Endothelial cell (in vitro differentiated cells): ENCODE measurements around the gene SLC24A3. TPM values are rescaled to one million over a fixed set of nuclear protein-coding genes. Genes with fewer than 3 reads are reported as not detected.
A peak's percentile ranks its signal among the peaks of the same experiment; 100 is the strongest.

Experiments
- DNase-seq: peaks from one replicate; pipeline ENCODE4 v3.0.0; 2021; ENCODE audit warnings: low spot score
- H3K27ac Mint-ChIP-seq: one replicate; pipeline ENCODE4 v1.8.0; 2021; ENCODE audit warnings: mixed read lengths, inconsistent platforms; ENCODE audit not compliant: unreplicated experiment
- H3K27me3 Mint-ChIP-seq: one replicate; pipeline ENCODE4 v1.8.0; 2021; ENCODE audit warnings: mild to moderate bottlenecking, moderate library complexity, mixed read lengths, inconsistent platforms; ENCODE audit not compliant: unreplicated experiment
- H3K36me3 Mint-ChIP-seq: one replicate; pipeline ENCODE4 v1.8.0; 2021; ENCODE audit warnings: mild to moderate bottlenecking, low read depth, mixed read lengths, inconsistent platforms; ENCODE audit not compliant: unreplicated experiment
- H3K4me1 Mint-ChIP-seq: one replicate; pipeline ENCODE4 v1.8.0; 2021; ENCODE audit warnings: mild to moderate bottlenecking, mixed read lengths, inconsistent platforms; ENCODE audit not compliant: unreplicated experiment
- H3K4me3 Mint-ChIP-seq: one replicate; pipeline ENCODE4 v1.8.0; 2021; ENCODE audit warnings: mild to moderate bottlenecking, mixed read lengths, inconsistent platforms; ENCODE audit not compliant: unreplicated experiment
- H3K9me3 Mint-ChIP-seq: one replicate; pipeline ENCODE4 v1.8.0; 2021; ENCODE audit warnings: mixed read lengths, inconsistent platforms; ENCODE audit not compliant: unreplicated experiment
- total RNA-seq: library from RNA; stranded (reverse); fragmentation: NEBNext Ultra II Directional; extraction: Animal tissue kit (Norgen Biotek cat#: 25700); gene quantifications from one replicate; pipeline ENCODE4 v1.2.1, GENCODE V29; 2021; ENCODE audit not compliant: unreplicated experiment
- TF ChIP-seq, protein P1 (sequence below): fragments of 200-600 bp; sonication (generic); IDR thresholded peaks from one replicate; pipeline ENCODE4 v1.5.0; 2021; ENCODE audit warnings: antibody characterized with exemption; ENCODE audit not compliant: unreplicated experiment

The SLC24A3 gene
- total RNA-seq, 1 donor from 2014 or later, result 0.15 TPM

DNA sequence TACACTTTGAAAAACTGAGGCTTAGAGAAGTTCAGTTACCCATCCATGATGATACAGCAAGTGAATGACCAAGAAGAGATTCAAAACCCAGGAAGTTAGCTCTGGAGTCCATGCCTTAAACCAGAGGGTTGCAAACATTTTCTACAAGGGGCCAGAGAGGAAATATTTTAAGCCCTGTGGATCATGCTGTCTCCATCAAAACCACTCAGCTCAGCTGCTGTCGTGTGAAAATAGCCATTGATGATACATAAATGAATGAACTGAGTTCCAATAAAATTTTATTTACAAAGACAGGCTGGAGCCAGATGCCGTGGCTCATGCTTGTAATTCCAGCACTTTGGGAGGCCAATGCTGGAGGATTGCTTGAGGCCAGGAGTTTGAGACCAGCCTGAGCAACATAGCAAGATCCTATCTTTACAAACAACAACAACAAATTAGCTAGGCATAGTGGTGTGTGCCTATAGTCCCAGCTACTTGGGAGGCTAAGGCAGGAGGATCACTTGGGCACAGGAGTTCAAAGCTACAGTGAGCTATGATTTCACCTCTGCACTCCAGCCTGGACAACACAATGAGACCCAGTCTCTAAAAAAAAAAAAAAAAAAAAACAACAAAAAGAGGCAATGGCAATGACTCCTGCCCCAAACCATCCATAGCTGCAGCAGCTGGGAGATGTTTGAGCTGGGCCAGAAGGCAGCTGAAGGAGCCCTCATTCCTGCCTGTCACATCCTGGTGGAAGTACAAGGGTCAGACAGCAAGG lies 501.6 kb downstream of the SLC24A3 start:
- no peaks in the 10 kb centered on the region for H3K4me1 Mint-ChIP-seq
- no peak for DNase-seq
- H3K4me3 Mint-ChIP-seq, result no peak overlapping the region
- H3K9me3 Mint-ChIP-seq, result no peaks in the 10 kb centered on the region
- peaks cover 7% of the 10 kb centered on the region for H3K27me3 Mint-ChIP-seq
- TF ChIP-seq, protein P1, sequence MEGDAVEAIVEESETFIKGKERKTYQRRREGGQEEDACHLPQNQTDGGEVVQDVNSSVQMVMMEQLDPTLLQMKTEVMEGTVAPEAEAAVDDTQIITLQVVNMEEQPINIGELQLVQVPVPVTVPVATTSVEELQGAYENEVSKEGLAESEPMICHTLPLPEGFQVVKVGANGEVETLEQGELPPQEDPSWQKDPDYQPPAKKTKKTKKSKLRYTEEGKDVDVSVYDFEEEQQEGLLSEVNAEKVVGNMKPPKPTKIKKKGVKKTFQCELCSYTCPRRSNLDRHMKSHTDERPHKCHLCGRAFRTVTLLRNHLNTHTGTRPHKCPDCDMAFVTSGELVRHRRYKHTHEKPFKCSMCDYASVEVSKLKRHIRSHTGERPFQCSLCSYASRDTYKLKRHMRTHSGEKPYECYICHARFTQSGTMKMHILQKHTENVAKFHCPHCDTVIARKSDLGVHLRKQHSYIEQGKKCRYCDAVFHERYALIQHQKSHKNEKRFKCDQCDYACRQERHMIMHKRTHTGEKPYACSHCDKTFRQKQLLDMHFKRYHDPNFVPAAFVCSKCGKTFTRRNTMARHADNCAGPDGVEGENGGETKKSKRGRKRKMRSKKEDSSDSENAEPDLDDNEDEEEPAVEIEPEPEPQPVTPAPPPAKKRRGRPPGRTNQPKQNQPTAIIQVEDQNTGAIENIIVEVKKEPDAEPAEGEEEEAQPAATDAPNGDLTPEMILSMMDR, result no peak
- no peak overlapping the region for H3K27ac Mint-ChIP-seq
- H3K36me3 Mint-ChIP-seq, result peaks cover 3% of the 10 kb centered on the region

DNA sequence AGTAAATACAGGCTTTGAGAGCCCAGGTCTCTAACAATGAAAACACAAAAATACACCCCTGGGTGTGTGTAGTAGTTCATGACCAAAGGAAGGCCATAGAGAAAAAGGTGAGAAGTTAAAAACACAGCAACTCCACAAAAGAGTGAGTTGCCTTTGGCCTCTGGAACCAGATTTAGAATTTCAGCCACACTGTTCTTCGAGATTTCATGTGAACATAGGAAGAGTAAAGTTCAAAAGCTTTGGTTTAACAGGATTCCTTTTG lies 502.1 kb downstream of the SLC24A3 start:
- Mint-ChIP-seq H3K4me1 (no peaks in the 10 kb centered on the region), H3K9me3 (no peaks in the 10 kb centered on the region), H3K27me3 (peaks cover 7% of the 10 kb centered on the region), H3K4me3 (no peak overlapping the region), H3K36me3 (peaks cover 4% of the 10 kb centered on the region), H3K27ac (no peak overlapping the region)
- no peak for DNase-seq
- TF ChIP-seq, protein P1, result no peak

DNA sequence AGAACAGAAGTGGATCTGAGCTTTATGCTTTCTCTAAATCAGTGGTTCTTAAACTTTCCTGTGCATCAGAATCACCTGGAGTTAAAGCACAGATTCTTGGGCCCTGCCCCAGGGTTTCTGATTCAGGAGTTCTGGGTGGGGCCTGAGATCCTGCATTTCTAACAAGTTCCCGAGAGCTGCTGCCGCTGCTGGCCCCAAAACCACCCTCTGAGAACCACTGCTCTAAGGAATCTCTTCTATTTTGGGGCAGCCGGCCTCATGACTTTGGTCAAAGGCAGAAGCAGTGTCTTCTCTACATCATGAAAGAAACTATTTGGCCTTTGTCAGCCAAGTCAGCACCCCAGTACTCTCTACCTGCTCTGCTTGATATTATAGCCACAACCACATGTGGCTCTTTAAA lies 503.5 kb downstream of the SLC24A3 start:
- H3K4me3 Mint-ChIP-seq, result no peak overlapping the region
- TF ChIP-seq, protein P1, result no peak
- H3K27me3 Mint-ChIP-seq, result peaks cover 6% of the 10 kb centered on the region
- no peak overlapping the region for H3K27ac Mint-ChIP-seq
- DNase-seq, result no peak
- H3K9me3 Mint-ChIP-seq, result no peaks in the 10 kb centered on the region
- peaks cover 8% of the 10 kb centered on the region for H3K36me3 Mint-ChIP-seq
- no peaks in the 10 kb centered on the region for H3K4me1 Mint-ChIP-seq

DNA sequence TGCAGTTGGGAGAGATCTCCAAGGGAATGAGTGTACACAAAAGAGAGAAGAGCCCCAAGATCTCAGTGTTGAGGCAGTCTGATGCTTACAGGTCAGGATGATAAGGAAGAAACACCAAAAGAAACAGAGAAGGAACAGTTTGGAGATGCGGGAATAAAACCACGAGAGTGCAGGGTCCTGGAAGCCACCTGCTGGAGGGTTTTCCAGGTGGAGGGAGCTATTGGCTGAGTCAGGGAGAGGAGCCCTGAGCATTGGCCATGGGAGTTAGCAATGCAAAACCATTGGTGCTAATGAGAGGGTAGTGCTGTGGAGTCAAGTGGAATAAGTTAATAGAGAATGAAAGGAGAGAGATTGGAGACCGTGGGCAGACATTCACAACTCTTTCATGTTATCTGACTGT lies 506.4 kb downstream of the SLC24A3 start:
- TF ChIP-seq, protein P1, result no peak
- peak overlapping the region; percentile 25 for H3K27ac Mint-ChIP-seq
- H3K4me3 Mint-ChIP-seq, result no peak overlapping the region
- peaks cover 8% of the 10 kb centered on the region for H3K36me3 Mint-ChIP-seq
- H3K4me1 Mint-ChIP-seq, result no peaks in the 10 kb centered on the region
- no peaks in the 10 kb centered on the region for H3K9me3 Mint-ChIP-seq
- H3K27me3 Mint-ChIP-seq, result peaks cover 3% of the 10 kb centered on the region
- DNase-seq, result no peak

DNA sequence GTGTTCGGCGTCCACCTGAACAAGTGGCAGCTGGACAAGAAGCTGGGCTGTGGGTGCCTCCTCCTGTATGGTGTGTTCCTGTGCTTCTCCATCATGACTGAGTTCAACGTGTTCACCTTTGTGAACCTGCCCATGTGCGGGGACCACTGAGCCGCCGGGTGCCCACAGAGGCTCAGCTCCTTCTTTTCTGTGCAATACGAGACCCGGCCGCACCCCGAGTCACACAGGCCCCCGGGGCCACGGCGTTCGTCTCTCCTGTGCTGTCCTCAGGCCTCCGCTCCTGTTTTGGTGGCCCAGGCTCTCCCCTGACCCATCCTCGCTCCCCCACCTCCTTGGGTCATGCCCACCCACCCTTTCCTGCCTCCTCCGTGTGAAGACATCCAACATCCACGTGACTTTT lies 508.5 kb downstream of the SLC24A3 start:
- peaks cover 3% of the 10 kb centered on the region for H3K27me3 Mint-ChIP-seq
- H3K36me3 Mint-ChIP-seq, result peaks cover 8% of the 10 kb centered on the region
- no peak overlapping the region for H3K4me3 Mint-ChIP-seq
- no peak overlapping the region for H3K27ac Mint-ChIP-seq
- H3K9me3 Mint-ChIP-seq, result no peaks in the 10 kb centered on the region
- no peak for DNase-seq
- H3K4me1 Mint-ChIP-seq, result no peaks in the 10 kb centered on the region
- TF ChIP-seq, protein P1, result no peak
